K562 (cell line): ENCODE results near the gene LRRC25. TPM values are rescaled to one million over a fixed set of nuclear protein-coding genes. Genes with fewer than 3 reads are reported as not detected.

Source experiments
- C11orf30 ChIP-seq: fragments of 450-650 bp; IDR thresholded peaks from 2 replicates; pipeline ENCODE4 v1.6.1; 2016; ENCODE audit warnings: low read depth, mild to moderate bottlenecking
- CREM ChIP-seq: IDR thresholded peaks from 2 replicates; pipeline ENCODE4 v1.6.1; 2014; ENCODE audit warnings: antibody characterized with exemption, low read depth
- GATAD2B ChIP-seq: fragments of 450-650 bp; IDR thresholded peaks from 2 replicates; pipeline ENCODE4 v1.6.1; 2017; ENCODE audit warnings: mild to moderate bottlenecking, borderline replicate concordance
- GTF2A2 ChIP-seq: IDR thresholded peaks from 2 replicates; pipeline ENCODE4 v1.6.1; 2016; ENCODE audit warnings: mild to moderate bottlenecking, missing genetic modification characterization, missing compliant biosample characterization
- IFI16 ChIP-seq: fragments of 250-450 bp; sonication (Bioruptor Pico); IDR thresholded peaks from 2 replicates; pipeline ENCODE4 v2.1.2; 2022; ENCODE audit warnings: mild to moderate bottlenecking, inconsistent platforms
- MBD2 ChIP-seq: sonication (generic); IDR thresholded peaks from 2 replicates; pipeline ENCODE4 v1.6.1; 2016; ENCODE audit warnings: low read depth, borderline replicate concordance
- MTA1 ChIP-seq: fragments of 450-650 bp; IDR thresholded peaks from 2 replicates; pipeline ENCODE4 v1.6.1; 2017; ENCODE audit warnings: borderline replicate concordance
- MTA2 ChIP-seq: fragments of 450-650 bp; IDR thresholded peaks from 2 replicates; pipeline ENCODE4 v1.6.1; 2016; ENCODE audit warnings: low read depth
- MXI1 ChIP-seq: IDR thresholded peaks from 2 replicates; pipeline ENCODE4 v1.6.1; 2011; ENCODE audit warnings: low read depth, mild to moderate bottlenecking, improper control_type of control experiment, low read length
- PCBP2 ChIP-seq: fragments of 200-400 bp; formaldehyde crosslinking; IDR thresholded peaks from 2 replicates; pipeline ENCODE4 v1.6.1; 2018; ENCODE audit warnings: low read length, low read depth, mild to moderate bottlenecking, moderate library complexity; ENCODE audit not compliant: poor library complexity, severe bottlenecking
- POLR3G ChIP-seq: IDR thresholded peaks from 2 replicates; pipeline ENCODE4 v1.6.1; 2011; ENCODE audit not compliant: insufficient read length, insufficient replicate concordance; ENCODE audit errors: extremely low read depth
- PTTG1 ChIP-seq: fragments of 450-650 bp; IDR thresholded peaks from 2 replicates; pipeline ENCODE4 v1.6.1; 2016; ENCODE audit warnings: low read depth, mild to moderate bottlenecking, missing genetic modification characterization, missing compliant biosample characterization
- SRSF1 ChIP-seq: fragments of 200-400 bp; formaldehyde crosslinking; IDR thresholded peaks from 2 replicates; pipeline ENCODE4 v1.6.1; 2017; ENCODE audit warnings: mild to moderate bottlenecking, low read depth, low read length, moderate library complexity
- ZNF121 ChIP-seq: sonication (generic); formaldehyde crosslinking; conservative IDR thresholded peaks from 2 replicates; pipeline ENCODE4 v1.8.0; 2022; ENCODE audit warnings: missing genetic modification reagents
- polyA plus RNA-seq, 8 experiments: library from polyadenylated mRNA; depleted of rRNA in 4 of 8; stranded (reverse) in 5 of 8; unstranded in 3 of 8; fragments of >200 nt; fragmentation: Nextera tagmentation in 2 of 8; fragmentation: Illumina TruSeq in 1 of 8; extraction: Ambion mirVana in 2 of 8; extraction: Trizol in 1 of 8; gene quantifications; 2 replicates each; pipeline versions ENCODE4 v1.2.1 to v1.2.3, GENCODE V29; 2011 to 2014; ENCODE audit warnings: inconsistent platforms in 1 of 8, missing spikeins in 1 of 8
- total RNA-seq, 7 experiments: library from RNA; depleted of rRNA in 6 of 7; stranded (reverse); fragments of >200 nt in 6 of 7; fragmentation: Illumina TruSeq in 2 of 7; extraction: Trizol in 2 of 7; gene quantifications; 2 replicates each; pipeline versions ENCODE4 v1.2.1 to v1.2.3, GENCODE V29; 2011 to 2021; ENCODE audit warnings: low replicate concordance in 1 of 7
- TF ChIP-seq, protein P1 (sequence below): sonication (generic); IDR thresholded peaks from 2 replicates; pipeline ENCODE4 v1.6.1; 2016
- TF ChIP-seq, protein P2 (sequence below): fragments of 450-650 bp; formaldehyde crosslinking; IDR thresholded peaks from 2 replicates; pipeline ENCODE4 v1.4.0; 2022; ENCODE audit warnings: mild to moderate bottlenecking, moderate library complexity
- TF ChIP-seq, protein P3 (sequence below): fragments of 250-450 bp; sonication (Bioruptor Pico); IDR thresholded peaks from 2 replicates; pipeline ENCODE4 v1.5.0; 2020; ENCODE audit warnings: mild to moderate bottlenecking

LRRC25 gene
- total and polyA plus RNA-seq, 9 of the 15 experiments (the other 6 are each of a cell fraction or from before 2014, with no cell fraction given), result 0.07 to 0.36 (median 0.10) TPM; not detected in 3

GRCh38 chr19:18385675-18386542, 11.5 kb downstream of the LRRC25 start, which contains the start of gene GDF15 (continued):
- TF ChIP-seq POLR3G, result no peak
- peak; percentile 74; the same call in 1 of the 2 replicates for TF ChIP-seq MBD2
- TF ChIP-seq MTA1, result peak; percentile 36; the same call in 1 of the 2 replicates
- no peak for TF ChIP-seq MTA2
- no peak for TF ChIP-seq PCBP2
- no peak for TF ChIP-seq MXI1
- TF ChIP-seq, protein P1, sequence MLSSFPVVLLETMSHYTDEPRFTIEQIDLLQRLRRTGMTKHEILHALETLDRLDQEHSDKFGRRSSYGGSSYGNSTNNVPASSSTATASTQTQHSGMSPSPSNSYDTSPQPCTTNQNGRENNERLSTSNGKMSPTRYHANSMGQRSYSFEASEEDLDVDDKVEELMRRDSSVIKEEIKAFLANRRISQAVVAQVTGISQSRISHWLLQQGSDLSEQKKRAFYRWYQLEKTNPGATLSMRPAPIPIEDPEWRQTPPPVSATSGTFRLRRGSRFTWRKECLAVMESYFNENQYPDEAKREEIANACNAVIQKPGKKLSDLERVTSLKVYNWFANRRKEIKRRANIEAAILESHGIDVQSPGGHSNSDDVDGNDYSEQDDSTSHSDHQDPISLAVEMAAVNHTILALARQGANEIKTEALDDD, result no peak; the same call in none of the 2 replicates
- 0 out of 2 replicates have a peak, but pooled peaks have one; percentile 41 for TF ChIP-seq PTTG1 (tag)
- TF ChIP-seq SRSF1, result no peak
- TF ChIP-seq, protein P2, sequence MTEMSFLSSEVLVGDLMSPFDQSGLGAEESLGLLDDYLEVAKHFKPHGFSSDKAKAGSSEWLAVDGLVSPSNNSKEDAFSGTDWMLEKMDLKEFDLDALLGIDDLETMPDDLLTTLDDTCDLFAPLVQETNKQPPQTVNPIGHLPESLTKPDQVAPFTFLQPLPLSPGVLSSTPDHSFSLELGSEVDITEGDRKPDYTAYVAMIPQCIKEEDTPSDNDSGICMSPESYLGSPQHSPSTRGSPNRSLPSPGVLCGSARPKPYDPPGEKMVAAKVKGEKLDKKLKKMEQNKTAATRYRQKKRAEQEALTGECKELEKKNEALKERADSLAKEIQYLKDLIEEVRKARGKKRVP (CRISPR knock-in tag), result peak; percentile 28
- no peak for TF ChIP-seq ZNF121 (CRISPR knock-in tag)
- TF ChIP-seq C11orf30, result no peak
- TF ChIP-seq CREM, result peak; percentile 72
- peak; percentile 83 for TF ChIP-seq GTF2A2 (tag)
- peak; percentile 89; the same call in 1 of the 2 replicates for TF ChIP-seq GATAD2B
- TF ChIP-seq, protein P3, sequence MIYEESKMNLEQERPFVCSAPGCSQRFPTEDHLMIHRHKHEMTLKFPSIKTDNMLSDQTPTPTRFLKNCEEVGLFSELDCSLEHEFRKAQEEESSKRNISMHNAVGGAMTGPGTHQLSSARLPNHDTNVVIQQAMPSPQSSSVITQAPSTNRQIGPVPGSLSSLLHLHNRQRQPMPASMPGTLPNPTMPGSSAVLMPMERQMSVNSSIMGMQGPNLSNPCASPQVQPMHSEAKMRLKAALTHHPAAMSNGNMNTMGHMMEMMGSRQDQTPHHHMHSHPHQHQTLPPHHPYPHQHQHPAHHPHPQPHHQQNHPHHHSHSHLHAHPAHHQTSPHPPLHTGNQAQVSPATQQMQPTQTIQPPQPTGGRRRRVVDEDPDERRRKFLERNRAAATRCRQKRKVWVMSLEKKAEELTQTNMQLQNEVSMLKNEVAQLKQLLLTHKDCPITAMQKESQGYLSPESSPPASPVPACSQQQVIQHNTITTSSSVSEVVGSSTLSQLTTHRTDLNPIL (CRISPR knock-in tag), result no peak
- no peak for TF ChIP-seq IFI16 (CRISPR knock-in tag)
